Measurements from ENCODE around the gene ADISSP.

Gene ADISSP

GRCh38 chr20:3782597-3782996, 15.0 kb upstream of the ADISSP start:
- in situ Hi-C loops (cut with MboI; ENCODE audit: low sequenced_read_pairs, unreplicated experiment): no loop called here
- TF ChIP-seq CTCF (IDR thresholded peaks at IDR 0.05; ENCODE audit: borderline replicate concordance, control extremely low read depth, extremely low read depth, insufficient read depth, missing control alignments): no peak
- no peak for DNase-seq (ENCODE audit: low spot score)

GRCh38 chr20:3781153-3781910, 13.8 kb upstream of the ADISSP start, which contains the start of gene SPEF1:
TSS of gene SPEF1 (minus strand) at chr20:3781448. CDS start at chr20:3781287, 161 bp downstream.
- peak; percentile 34 for TF ChIP-seq CTCF (IDR thresholded peaks at IDR 0.05; ENCODE audit: borderline replicate concordance, control extremely low read depth, extremely low read depth, insufficient read depth, missing control alignments)
- in situ Hi-C loops (cut with MboI; ENCODE audit: low sequenced_read_pairs, unreplicated experiment): no loop called here
- DNase-seq (ENCODE audit: low spot score): peak; percentile 88

- TF ChIP-seq CTCF (IDR thresholded peaks at IDR 0.05; ENCODE audit: borderline replicate concordance, control extremely low read depth, extremely low read depth, insufficient read depth, missing control alignments): no peak
- DNase-seq (ENCODE audit: low spot score): no peak
- in situ Hi-C loops (cut with MboI; ENCODE audit: low sequenced_read_pairs, unreplicated experiment): no loop called here
Measured at GRCh38 chr20:3778976-3779375, 11.4 kb upstream of the ADISSP start.

GRCh38 chr20:3777716-3778629, 10.4 kb upstream of the ADISSP start:
- TF ChIP-seq CTCF (IDR thresholded peaks at IDR 0.05; ENCODE audit: borderline replicate concordance, control extremely low read depth, extremely low read depth, insufficient read depth, missing control alignments): no peak
- in situ Hi-C loops (cut with MboI; ENCODE audit: low sequenced_read_pairs, unreplicated experiment): no loop called here
- peak; percentile 77 for DNase-seq (ENCODE audit: low spot score)

GRCh38 chr20:3777381-3777715, 9.8 kb upstream of the ADISSP start:
- no peak for TF ChIP-seq CTCF (IDR thresholded peaks at IDR 0.05; ENCODE audit: borderline replicate concordance, control extremely low read depth, extremely low read depth, insufficient read depth, missing control alignments)
- DNase-seq (ENCODE audit: low spot score): no peak
- in situ Hi-C loops (cut with MboI; ENCODE audit: low sequenced_read_pairs, unreplicated experiment): no loop called here

GRCh38 chr20:3775457-3776108, 8.0 kb upstream of the ADISSP start:
- no peak for TF ChIP-seq CTCF (IDR thresholded peaks at IDR 0.05; ENCODE audit: borderline replicate concordance, control extremely low read depth, extremely low read depth, insufficient read depth, missing control alignments)
- DNase-seq (ENCODE audit: low spot score): no peak
- in situ Hi-C loops (cut with MboI; ENCODE audit: low sequenced_read_pairs, unreplicated experiment): no loop called here
